H4 (cell line): ENCODE results near the gene MPL. TPM values are rescaled to one million over a fixed set of nuclear protein-coding genes. Genes with fewer than 3 reads are reported as not detected.
"Not testable (repeated sequence)": the region's sequence is repeated elsewhere in the genome, so short reads cannot be mapped to it uniquely, and the experiment has no call there.

Experiments used
- DNase-seq: peaks from one replicate; pipeline ENCODE4 v3.0.0-alpha.2; 2015; ENCODE audit warnings: low spot score
- total RNA-seq: library from RNA; depleted of rRNA; stranded (reverse); fragments of >200 nt; shearing (Covaris generic); gene quantifications from 2 replicates; pipeline ENCODE4 v1.2.3, GENCODE V29; 2014

The MPL gene
- total RNA-seq, 1 experiment from 2014 or later = not detected

- no peak for DNase-seq
Observed at GRCh38 chr1:43354936-43355335, 17.3 kb downstream of the MPL start.

GRCh38 chr1:43357251-43357650 is 19.6 kb downstream of the MPL start:
- no peak for DNase-seq

GRCh38 chr1:43358121-43358745 is 20.6 kb downstream of the MPL start:
- DNase-seq = peak; percentile 42

- DNase-seq = peak; percentile 98
Observed at GRCh38 chr1:43358746-43359693, 21.4 kb downstream of the MPL start, which contains the start of gene CDC20. TSS of gene CDC20 (plus strand) at chr1:43358981. CDS start at chr1:43359216, 235 bp downstream.

GRCh38 chr1:43359696-43360095 is 22.1 kb downstream of the MPL start:
- DNase-seq = no peak

GRCh38 chr1:43360616-43361015 is 23.0 kb downstream of the MPL start:
- DNase-seq = no peak

- no peak for DNase-seq
Observed at GRCh38 chr1:43363283-43363934, 25.8 kb downstream of the MPL start.

GRCh38 chr1:43363935-43364525 is 26.4 kb downstream of the MPL start:
- DNase-seq = no peak

- no peak for DNase-seq
Observed at GRCh38 chr1:43365678-43366077, 28.1 kb downstream of the MPL start.

GRCh38 chr1:43366179-43366578 is 28.6 kb downstream of the MPL start:
- no peak for DNase-seq

- no peak for DNase-seq
Observed at GRCh38 chr1:43366601-43367025, 29.0 kb downstream of the MPL start.

- peak; percentile 57 for DNase-seq
Observed at GRCh38 chr1:43367026-43367903, 29.6 kb downstream of the MPL start.

- DNase-seq = peak; percentile 76
Observed at GRCh38 chr1:43367904-43368645, 30.5 kb downstream of the MPL start, which contains the start of gene ELOVL1. TSS of gene ELOVL1 (minus strand) at chr1:43368011. CDS start at chr1:43365609, 2,402 bp downstream.

- DNase-seq = no peak
Observed at GRCh38 chr1:43368646-43369020, 31.0 kb downstream of the MPL start.

- DNase-seq = not testable (repeated sequence)
Observed at GRCh38 chr1:43369779-43370178, 32.2 kb downstream of the MPL start.

- DNase-seq = no peak
Observed at GRCh38 chr1:43370564-43370963, 32.9 kb downstream of the MPL start.

- no peak for DNase-seq
Observed at GRCh38 chr1:43372172-43372571, 34.6 kb downstream of the MPL start.

- peak; percentile 58 for DNase-seq
Observed at GRCh38 chr1:43373066-43373940, 35.7 kb downstream of the MPL start.

- DNase-seq = no peak
Observed at GRCh38 chr1:43376723-43377235, 39.2 kb downstream of the MPL start.
